K562 (cell line): Measurements from ENCODE around the gene RING1. TPM values are rescaled to one million over a fixed set of nuclear protein-coding genes. Genes with fewer than 3 reads are reported as not detected.

Source experiments
- GTF2B ChIP-seq: IDR thresholded peaks from 2 replicates; pipeline ENCODE4 v1.6.1; 2011; ENCODE audit not compliant: insufficient read length; ENCODE audit errors: extremely low read depth
- NONO ChIP-seq, 2 experiments: fragments of 200-400 bp in 1 of 2; fragments of 450-650 bp in 1 of 2; formaldehyde crosslinking in 1 of 2; IDR thresholded peaks; 2 replicates each; pipeline ENCODE4 v1.6.1; 2017; ENCODE audit warnings: low read depth in 2 of 2, mild to moderate bottlenecking in 2 of 2, moderate library complexity in 2 of 2, low read length in 1 of 2
- POLR2B ChIP-seq: fragments of 450-650 bp; IDR thresholded peaks from 2 replicates; pipeline ENCODE4 v1.6.1; 2018; ENCODE audit warnings: low read depth; ENCODE audit not compliant: partially characterized antibody
- ZNF3 ChIP-seq: fragments of 250-450 bp; sonication (Bioruptor Pico); IDR thresholded peaks from 2 replicates; pipeline ENCODE4 v1.5.0; 2021; ENCODE audit warnings: mild to moderate bottlenecking, moderate library complexity
- ZNF668 ChIP-seq: fragments of 250-450 bp; sonication (Bioruptor Pico); IDR thresholded peaks from 2 replicates; pipeline ENCODE4 v1.8.0; 2022; ENCODE audit warnings: mild to moderate bottlenecking, inconsistent platforms
- polyA plus RNA-seq, 8 experiments: library from polyadenylated mRNA; depleted of rRNA in 4 of 8; stranded (reverse) in 5 of 8; unstranded in 3 of 8; fragments of >200 nt; fragmentation: Nextera tagmentation in 2 of 8; fragmentation: Illumina TruSeq in 1 of 8; extraction: Ambion mirVana in 2 of 8; extraction: Trizol in 1 of 8; gene quantifications; 2 replicates each; pipeline versions ENCODE4 v1.2.1 to v1.2.3, GENCODE V29; 2011 to 2014; ENCODE audit warnings: inconsistent platforms in 1 of 8, missing spikeins in 1 of 8
- total RNA-seq, 7 experiments: library from RNA; depleted of rRNA in 6 of 7; stranded (reverse); fragments of >200 nt in 6 of 7; fragmentation: Illumina TruSeq in 2 of 7; extraction: Trizol in 2 of 7; gene quantifications; 2 replicates each; pipeline versions ENCODE4 v1.2.1 to v1.2.3, GENCODE V29; 2011 to 2021; ENCODE audit warnings: low replicate concordance in 1 of 7
- TF ChIP-seq, protein P1 (sequence below), 2 experiments: fragments of 450-650 bp; formaldehyde crosslinking in 1 of 2; IDR thresholded peaks; 2 replicates each; pipeline versions ENCODE4 v1.4.0 to v1.6.1; 2014 to 2020; ENCODE audit warnings: mild to moderate bottlenecking in 2 of 2, borderline replicate concordance in 1 of 2, low read depth in 1 of 2
- TF ChIP-seq, protein P2 (sequence below): fragments of 450-650 bp; IDR thresholded peaks from 2 replicates; pipeline ENCODE4 v1.7.1; 2018; ENCODE audit warnings: mild to moderate bottlenecking, low read depth; ENCODE audit not compliant: partially characterized antibody
- TF ChIP-seq, protein P3 (sequence below): sonication (generic); formaldehyde crosslinking; IDR thresholded peaks from 2 replicates; pipeline ENCODE4 v1.8.0; 2022; ENCODE audit warnings: mild to moderate bottlenecking, missing genetic modification reagents

The RING1 gene
- total and polyA plus RNA-seq, 9 of the 15 experiments (the other 6 are each of a cell fraction or from before 2014, with no cell fraction given): 4.2 to 59.1 (median 36.9) TPM

DNA sequence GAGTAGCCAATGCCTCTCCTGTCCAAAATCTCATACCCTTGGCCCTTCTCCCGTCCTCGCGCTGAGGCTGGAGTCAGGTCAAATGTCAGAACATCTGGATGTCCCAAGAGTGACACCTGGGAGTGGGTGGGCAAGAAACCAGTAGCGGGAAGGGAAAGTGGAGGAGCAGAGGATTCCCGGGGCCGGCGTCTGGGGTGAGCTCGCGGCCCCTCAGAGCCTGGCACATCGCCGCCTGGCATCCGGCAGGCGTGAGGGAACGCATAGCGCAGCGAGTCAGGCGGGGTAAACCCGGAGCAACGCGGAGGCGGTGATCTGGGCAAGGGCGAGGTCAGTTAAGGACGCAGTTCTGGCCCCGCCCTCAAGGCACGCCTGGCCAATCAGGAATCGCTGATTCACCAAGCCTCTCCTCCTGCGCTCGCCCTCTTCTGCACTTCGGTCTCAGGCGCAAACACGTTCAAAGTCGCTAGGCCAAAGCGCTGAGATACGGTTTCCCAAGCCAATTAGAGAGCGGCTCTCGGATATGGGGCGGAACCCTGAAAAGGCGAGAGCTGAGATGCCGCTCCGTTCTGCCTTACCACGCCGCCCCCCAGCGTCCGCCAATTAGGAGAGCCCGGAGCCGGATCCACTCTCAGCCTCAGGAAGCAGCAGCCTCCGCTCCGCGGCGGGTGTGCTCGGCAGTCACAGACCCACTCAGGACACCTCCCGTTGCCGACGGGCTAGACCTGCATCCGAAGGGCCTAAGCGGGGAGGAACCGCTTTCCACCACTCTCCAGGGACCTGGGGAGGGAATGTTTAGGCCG, 40.8 kb downstream of the RING1 start (continued):
- TF ChIP-seq, protein P1, sequence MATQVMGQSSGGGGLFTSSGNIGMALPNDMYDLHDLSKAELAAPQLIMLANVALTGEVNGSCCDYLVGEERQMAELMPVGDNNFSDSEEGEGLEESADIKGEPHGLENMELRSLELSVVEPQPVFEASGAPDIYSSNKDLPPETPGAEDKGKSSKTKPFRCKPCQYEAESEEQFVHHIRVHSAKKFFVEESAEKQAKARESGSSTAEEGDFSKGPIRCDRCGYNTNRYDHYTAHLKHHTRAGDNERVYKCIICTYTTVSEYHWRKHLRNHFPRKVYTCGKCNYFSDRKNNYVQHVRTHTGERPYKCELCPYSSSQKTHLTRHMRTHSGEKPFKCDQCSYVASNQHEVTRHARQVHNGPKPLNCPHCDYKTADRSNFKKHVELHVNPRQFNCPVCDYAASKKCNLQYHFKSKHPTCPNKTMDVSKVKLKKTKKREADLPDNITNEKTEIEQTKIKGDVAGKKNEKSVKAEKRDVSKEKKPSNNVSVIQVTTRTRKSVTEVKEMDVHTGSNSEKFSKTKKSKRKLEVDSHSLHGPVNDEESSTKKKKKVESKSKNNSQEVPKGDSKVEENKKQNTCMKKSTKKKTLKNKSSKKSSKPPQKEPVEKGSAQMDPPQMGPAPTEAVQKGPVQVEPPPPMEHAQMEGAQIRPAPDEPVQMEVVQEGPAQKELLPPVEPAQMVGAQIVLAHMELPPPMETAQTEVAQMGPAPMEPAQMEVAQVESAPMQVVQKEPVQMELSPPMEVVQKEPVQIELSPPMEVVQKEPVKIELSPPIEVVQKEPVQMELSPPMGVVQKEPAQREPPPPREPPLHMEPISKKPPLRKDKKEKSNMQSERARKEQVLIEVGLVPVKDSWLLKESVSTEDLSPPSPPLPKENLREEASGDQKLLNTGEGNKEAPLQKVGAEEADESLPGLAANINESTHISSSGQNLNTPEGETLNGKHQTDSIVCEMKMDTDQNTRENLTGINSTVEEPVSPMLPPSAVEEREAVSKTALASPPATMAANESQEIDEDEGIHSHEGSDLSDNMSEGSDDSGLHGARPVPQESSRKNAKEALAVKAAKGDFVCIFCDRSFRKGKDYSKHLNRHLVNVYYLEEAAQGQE (IDR thresholded peaks at IDR 0.05; ENCODE audit: borderline replicate concordance): peak; percentile 10; the same call in 1 of the 2 replicates
- TF ChIP-seq, protein P1 (CRISPR knock-in tag; IDR thresholded peaks at IDR 0.05; ENCODE audit: low read depth): no peak
- TF ChIP-seq NONO (IDR thresholded peaks at IDR 0.05; ENCODE audit: low read depth in 2 of 2, low read length in 1 of 2) (0 out of 4 replicates have a peak, but pooled peaks of 1 of the 2 experiments have one; percentile 31), ZNF668 (CRISPR knock-in tag) (no peak; the same call in 1 of the 2 replicates), ZNF3 (CRISPR knock-in tag) (no peak), POLR2B (peak; percentile 87), GTF2B (no peak)
- TF ChIP-seq, protein P2, sequence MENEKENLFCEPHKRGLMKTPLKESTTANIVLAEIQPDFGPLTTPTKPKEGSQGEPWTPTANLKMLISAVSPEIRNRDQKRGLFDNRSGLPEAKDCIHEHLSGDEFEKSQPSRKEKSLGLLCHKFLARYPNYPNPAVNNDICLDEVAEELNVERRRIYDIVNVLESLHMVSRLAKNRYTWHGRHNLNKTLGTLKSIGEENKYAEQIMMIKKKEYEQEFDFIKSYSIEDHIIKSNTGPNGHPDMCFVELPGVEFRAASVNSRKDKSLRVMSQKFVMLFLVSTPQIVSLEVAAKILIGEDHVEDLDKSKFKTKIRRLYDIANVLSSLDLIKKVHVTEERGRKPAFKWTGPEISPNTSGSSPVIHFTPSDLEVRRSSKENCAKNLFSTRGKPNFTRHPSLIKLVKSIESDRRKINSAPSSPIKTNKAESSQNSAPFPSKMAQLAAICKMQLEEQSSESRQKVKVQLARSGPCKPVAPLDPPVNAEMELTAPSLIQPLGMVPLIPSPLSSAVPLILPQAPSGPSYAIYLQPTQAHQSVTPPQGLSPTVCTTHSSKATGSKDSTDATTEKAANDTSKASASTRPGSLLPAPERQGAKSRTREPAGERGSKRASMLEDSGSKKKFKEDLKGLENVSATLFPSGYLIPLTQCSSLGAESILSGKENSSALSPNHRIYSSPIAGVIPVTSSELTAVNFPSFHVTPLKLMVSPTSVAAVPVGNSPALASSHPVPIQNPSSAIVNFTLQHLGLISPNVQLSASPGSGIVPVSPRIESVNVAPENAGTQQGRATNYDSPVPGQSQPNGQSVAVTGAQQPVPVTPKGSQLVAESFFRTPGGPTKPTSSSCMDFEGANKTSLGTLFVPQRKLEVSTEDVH: peak; percentile 45
- TF ChIP-seq, protein P3, sequence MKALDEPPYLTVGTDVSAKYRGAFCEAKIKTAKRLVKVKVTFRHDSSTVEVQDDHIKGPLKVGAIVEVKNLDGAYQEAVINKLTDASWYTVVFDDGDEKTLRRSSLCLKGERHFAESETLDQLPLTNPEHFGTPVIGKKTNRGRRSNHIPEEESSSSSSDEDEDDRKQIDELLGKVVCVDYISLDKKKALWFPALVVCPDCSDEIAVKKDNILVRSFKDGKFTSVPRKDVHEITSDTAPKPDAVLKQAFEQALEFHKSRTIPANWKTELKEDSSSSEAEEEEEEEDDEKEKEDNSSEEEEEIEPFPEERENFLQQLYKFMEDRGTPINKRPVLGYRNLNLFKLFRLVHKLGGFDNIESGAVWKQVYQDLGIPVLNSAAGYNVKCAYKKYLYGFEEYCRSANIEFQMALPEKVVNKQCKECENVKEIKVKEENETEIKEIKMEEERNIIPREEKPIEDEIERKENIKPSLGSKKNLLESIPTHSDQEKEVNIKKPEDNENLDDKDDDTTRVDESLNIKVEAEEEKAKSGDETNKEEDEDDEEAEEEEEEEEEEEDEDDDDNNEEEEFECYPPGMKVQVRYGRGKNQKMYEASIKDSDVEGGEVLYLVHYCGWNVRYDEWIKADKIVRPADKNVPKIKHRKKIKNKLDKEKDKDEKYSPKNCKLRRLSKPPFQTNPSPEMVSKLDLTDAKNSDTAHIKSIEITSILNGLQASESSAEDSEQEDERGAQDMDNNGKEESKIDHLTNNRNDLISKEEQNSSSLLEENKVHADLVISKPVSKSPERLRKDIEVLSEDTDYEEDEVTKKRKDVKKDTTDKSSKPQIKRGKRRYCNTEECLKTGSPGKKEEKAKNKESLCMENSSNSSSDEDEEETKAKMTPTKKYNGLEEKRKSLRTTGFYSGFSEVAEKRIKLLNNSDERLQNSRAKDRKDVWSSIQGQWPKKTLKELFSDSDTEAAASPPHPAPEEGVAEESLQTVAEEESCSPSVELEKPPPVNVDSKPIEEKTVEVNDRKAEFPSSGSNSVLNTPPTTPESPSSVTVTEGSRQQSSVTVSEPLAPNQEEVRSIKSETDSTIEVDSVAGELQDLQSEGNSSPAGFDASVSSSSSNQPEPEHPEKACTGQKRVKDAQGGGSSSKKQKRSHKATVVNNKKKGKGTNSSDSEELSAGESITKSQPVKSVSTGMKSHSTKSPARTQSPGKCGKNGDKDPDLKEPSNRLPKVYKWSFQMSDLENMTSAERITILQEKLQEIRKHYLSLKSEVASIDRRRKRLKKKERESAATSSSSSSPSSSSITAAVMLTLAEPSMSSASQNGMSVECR: peak; percentile 56
